Fibroblast of the aortic adventitia (primary cell): ENCODE measurements around the gene RALGDS. TPM values are rescaled to one million over a fixed set of nuclear protein-coding genes. Genes with fewer than 3 reads are reported as not detected.

Source experiments
- DNase-seq: peaks from one replicate; pipeline ENCODE4 v3.0.0-alpha.2; 2010; ENCODE audit warnings: low read depth
- H3K4me3 ChIP-seq: 2 replicates; pipeline ENCODE4 v1.5.1; 2011; ENCODE audit warnings: low read depth, mild to moderate bottlenecking, control low read depth, low read length, moderate library complexity
- CTCF ChIP-seq: IDR thresholded peaks from 2 replicates; pipeline ENCODE4 v1.5.1; 2011; ENCODE audit warnings: mild to moderate bottlenecking, low read length, control low read depth, inconsistent platforms; ENCODE audit not compliant: insufficient read depth
- total RNA-seq: library from RNA; depleted of rRNA; stranded (reverse); fragments of >200 nt; gene quantifications from 2 replicates; pipeline ENCODE4 v1.2.3, GENCODE V29; 2012; ENCODE audit warnings: low replicate concordance

Gene RALGDS
- total RNA-seq, 1 donor: 15.6 TPM

- TF ChIP-seq CTCF: no peak
- DNase-seq: no peak
- no peak overlapping the region for H3K4me3 ChIP-seq
These were observed 17.0 kb downstream of the RALGDS start for GRCh38 chr9:133103987-133104505.

- no peak overlapping the region for H3K4me3 ChIP-seq
- DNase-seq: no peak
- peak; percentile 96 for TF ChIP-seq CTCF
These were observed 17.7 kb downstream of the RALGDS start for GRCh38 chr9:133103183-133103986.

GRCh38 chr9:133102190-133103021 lies 18.6 kb downstream of the RALGDS start:
- no peak for TF ChIP-seq CTCF
- H3K4me3 ChIP-seq: no peak overlapping the region
- no peak for DNase-seq

GRCh38 chr9:133101356-133102189 lies 19.5 kb downstream of the RALGDS start:
- TF ChIP-seq CTCF: no peak
- H3K4me3 ChIP-seq: no peak overlapping the region
- DNase-seq: no peak

- DNase-seq: no peak
- no peak for TF ChIP-seq CTCF
- no peak overlapping the region for H3K4me3 ChIP-seq
These were observed 20.3 kb downstream of the RALGDS start for GRCh38 chr9:133100506-133101355.
